ENCODE data around the gene PRRT1. TPM values are rescaled to one million over a fixed set of nuclear protein-coding genes. Genes with fewer than 3 reads are reported as not detected.

Gene PRRT1
- total RNA-seq, 1 experiment from 2014 or later = not detected

DNA sequence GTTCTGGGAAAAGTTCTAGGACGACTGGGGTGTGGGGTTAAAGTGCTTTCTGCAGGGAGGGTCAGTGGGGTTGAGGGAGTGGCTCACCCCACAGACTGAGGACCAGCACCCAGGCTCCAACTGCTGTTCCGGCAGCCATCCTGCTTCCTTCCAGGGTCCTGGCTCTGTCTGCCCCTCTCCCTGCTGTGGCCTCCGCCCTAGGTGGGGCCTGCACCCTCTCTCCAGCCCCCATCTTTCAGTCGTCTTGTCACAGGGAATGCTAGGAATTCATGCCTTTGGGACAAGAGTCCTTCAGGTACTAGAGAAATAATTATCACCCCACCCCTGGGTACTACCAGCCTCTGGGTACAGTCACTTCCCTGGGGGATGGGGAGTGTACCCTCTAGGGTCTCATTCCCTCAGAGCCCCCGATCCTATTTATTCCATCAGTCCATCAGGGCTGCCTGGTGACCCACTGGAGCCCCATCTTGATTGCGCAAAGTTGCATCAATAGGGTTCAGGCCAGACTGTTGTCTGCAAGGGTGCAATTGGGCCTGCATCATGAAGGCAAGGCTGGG lies 32.4 kb upstream of the PRRT1 start, which contains the start of gene AGER:
Gene AGER (minus strand): TSS at position 170 of the 557 bp plus-strand sequence. CDS start 31 bp downstream, at position 139.
- intact Hi-C loops (cut with micrococcal nuclease) = no loop called here
- no peak within 1 kb of the TSS for H2AFZ ChIP-seq (ENCODE audit: low read length)
- peaks cover 13% of the 10 kb centered on the region for H3K79me2 ChIP-seq (ENCODE audit: low read length)
- DNase-seq = no peak
- no peak within 1 kb of the TSS for H3K9ac ChIP-seq (ENCODE audit: low read length)
- no peak within 1 kb of the TSS for H3K27ac ChIP-seq (ENCODE audit: low read length)
- peaks cover 5% of the 10 kb centered on the region for H3K36me3 ChIP-seq (ENCODE audit: low read depth, low read length)
- no peak within 1 kb of the TSS for H3K4me3 ChIP-seq (ENCODE audit: low read length)
- no peaks in the 10 kb centered on the region for H3F3A ChIP-seq (ENCODE audit: low read length, unreplicated experiment)
- peaks cover 13% of the 10 kb centered on the region for H3K4me1 ChIP-seq (ENCODE audit: insufficient read depth, low read length)
- no peak within 1 kb of the TSS for H3K4me2 ChIP-seq (ENCODE audit: low read length)
- H3K9me2 ChIP-seq (replicated peaks; ENCODE audit: low read length) = no peaks in the 10 kb centered on the region
- no peaks in the 10 kb centered on the region for H4K20me1 ChIP-seq (ENCODE audit: low read length)
- ChIA-PET CTCF (no interaction called here), POLR2A (ENCODE audit: unreplicated experiment) (no interaction called here)
- H3K9me3 ChIP-seq (ENCODE audit: low read length) = no peaks in the 10 kb centered on the region
- ATAC-seq = no peak
- H3K27me3 ChIP-seq (ENCODE audit: low read length) = no peaks in the 10 kb centered on the region
- no TSS peak for BruUV-seq (replicated peaks)
- TF ChIP-seq EZH2 (IDR thresholded peaks at IDR 0.05; ENCODE audit: low read length, unreplicated experiment) (no peak), EZH2phosphoT487 (IDR thresholded peaks at IDR 0.05; ENCODE audit: borderline replicate concordance, low read length) (no peak)
- TF ChIP-seq, protein P1, sequence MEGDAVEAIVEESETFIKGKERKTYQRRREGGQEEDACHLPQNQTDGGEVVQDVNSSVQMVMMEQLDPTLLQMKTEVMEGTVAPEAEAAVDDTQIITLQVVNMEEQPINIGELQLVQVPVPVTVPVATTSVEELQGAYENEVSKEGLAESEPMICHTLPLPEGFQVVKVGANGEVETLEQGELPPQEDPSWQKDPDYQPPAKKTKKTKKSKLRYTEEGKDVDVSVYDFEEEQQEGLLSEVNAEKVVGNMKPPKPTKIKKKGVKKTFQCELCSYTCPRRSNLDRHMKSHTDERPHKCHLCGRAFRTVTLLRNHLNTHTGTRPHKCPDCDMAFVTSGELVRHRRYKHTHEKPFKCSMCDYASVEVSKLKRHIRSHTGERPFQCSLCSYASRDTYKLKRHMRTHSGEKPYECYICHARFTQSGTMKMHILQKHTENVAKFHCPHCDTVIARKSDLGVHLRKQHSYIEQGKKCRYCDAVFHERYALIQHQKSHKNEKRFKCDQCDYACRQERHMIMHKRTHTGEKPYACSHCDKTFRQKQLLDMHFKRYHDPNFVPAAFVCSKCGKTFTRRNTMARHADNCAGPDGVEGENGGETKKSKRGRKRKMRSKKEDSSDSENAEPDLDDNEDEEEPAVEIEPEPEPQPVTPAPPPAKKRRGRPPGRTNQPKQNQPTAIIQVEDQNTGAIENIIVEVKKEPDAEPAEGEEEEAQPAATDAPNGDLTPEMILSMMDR (conservative IDR thresholded peaks at IDR 0.05; ENCODE audit: low read depth, low read length) = no peak

DNA sequence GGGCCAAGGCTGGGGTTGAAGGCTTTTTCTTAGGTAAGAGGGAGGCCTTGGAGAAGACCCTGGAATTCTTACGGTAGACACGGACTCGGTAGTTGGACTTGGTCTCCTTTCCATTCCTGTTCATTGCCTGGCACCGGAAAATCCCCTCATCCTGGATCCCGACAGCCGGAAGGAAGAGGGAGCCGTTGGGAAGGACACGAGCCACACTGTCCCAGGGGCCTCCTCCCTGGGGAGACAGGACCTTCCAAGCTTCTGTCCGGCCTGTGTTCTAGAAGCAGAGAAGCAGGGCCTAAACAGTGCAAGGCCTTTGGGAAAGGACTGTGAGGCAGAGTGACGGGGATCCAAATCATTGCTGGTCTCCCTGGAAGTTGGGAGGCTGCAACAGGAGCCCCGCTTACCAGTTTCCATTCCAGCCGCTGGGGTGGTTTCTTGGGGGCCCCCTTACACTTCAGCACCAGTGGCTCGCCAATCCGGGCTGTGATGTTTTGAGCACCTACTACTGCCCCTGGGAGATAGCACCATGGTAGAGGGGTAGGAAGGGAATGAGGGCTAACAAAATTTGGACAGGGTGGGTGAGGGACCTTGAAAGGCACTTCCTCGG lies 31.8 kb upstream of the PRRT1 start:
- intact Hi-C loops (cut with micrococcal nuclease) = no loop called here
- no peak overlapping the region for H3K4me2 ChIP-seq (ENCODE audit: low read length)
- ChIA-PET POLR2A (ENCODE audit: unreplicated experiment) (no interaction called here), CTCF (no interaction called here)
- no peaks in the 10 kb centered on the region for H3K27me3 ChIP-seq (ENCODE audit: low read length)
- BruUV-seq (replicated peaks) = no TSS peak
- H3K9me3 ChIP-seq (ENCODE audit: low read length) = no peaks in the 10 kb centered on the region
- H3K9me2 ChIP-seq (replicated peaks; ENCODE audit: low read length) = no peaks in the 10 kb centered on the region
- no peak overlapping the region for H3K27ac ChIP-seq (ENCODE audit: low read length)
- H4K20me1 ChIP-seq (ENCODE audit: low read length) = no peaks in the 10 kb centered on the region
- peaks cover 10% of the 10 kb centered on the region for H3K4me1 ChIP-seq (ENCODE audit: insufficient read depth, low read length)
- TF ChIP-seq EZH2phosphoT487 (IDR thresholded peaks at IDR 0.05; ENCODE audit: borderline replicate concordance, low read length) (no peak), EZH2 (IDR thresholded peaks at IDR 0.05; ENCODE audit: low read length, unreplicated experiment) (no peak)
- TF ChIP-seq, protein P1 (conservative IDR thresholded peaks at IDR 0.05; ENCODE audit: low read depth, low read length) = no peak
- H3K9ac ChIP-seq (ENCODE audit: low read length) = no peak overlapping the region
- H3F3A ChIP-seq (ENCODE audit: low read length, unreplicated experiment) = no peaks in the 10 kb centered on the region
- peaks cover 13% of the 10 kb centered on the region for H3K79me2 ChIP-seq (ENCODE audit: low read length)
- DNase-seq = no peak
- H3K36me3 ChIP-seq (ENCODE audit: low read depth, low read length) = peaks cover 5% of the 10 kb centered on the region
- no peak overlapping the region for H2AFZ ChIP-seq (ENCODE audit: low read length)
- H3K4me3 ChIP-seq (ENCODE audit: low read length) = no peak overlapping the region
- ATAC-seq = no peak

DNA sequence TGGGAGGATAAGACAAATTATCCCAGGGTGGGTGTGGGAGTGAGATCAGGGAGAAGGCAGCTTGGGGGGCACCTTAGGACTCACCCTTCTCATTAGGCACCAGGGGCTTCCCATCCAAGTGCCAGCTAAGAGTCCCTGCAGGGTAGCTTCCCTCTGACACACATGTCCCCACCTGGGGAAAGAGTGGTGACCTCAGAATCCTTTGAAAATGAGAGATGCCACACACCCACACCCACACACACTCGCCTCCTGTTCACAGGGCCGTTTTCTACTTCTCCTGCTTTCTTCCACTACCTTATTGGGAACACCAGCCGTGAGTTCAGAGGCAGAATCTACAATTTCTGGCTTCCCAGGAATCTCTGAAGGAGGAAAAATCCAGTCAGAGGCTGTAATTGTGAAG lies 31.3 kb upstream of the PRRT1 start:
- no TSS peak for BruUV-seq (replicated peaks)

More for the DNA sequence above, 31.3 kb upstream of the PRRT1 start:
- CTCF ChIA-PET = no interaction called here
- Histone ChIP-seq H3K4me3 (ENCODE audit: low read length) (no peak overlapping the region), H3K27me3 (ENCODE audit: low read length) (no peaks in the 10 kb centered on the region), H3K9ac (ENCODE audit: low read length) (no peak overlapping the region), H3K9me3 (ENCODE audit: low read length) (no peaks in the 10 kb centered on the region), H3K27ac (ENCODE audit: low read length) (no peak overlapping the region), H3K36me3 (ENCODE audit: low read depth, low read length) (peaks cover 5% of the 10 kb centered on the region), H4K20me1 (ENCODE audit: low read length) (no peaks in the 10 kb centered on the region), H3F3A (ENCODE audit: low read length, unreplicated experiment) (no peaks in the 10 kb centered on the region), H3K4me1 (ENCODE audit: insufficient read depth, low read length) (peaks cover 8% of the 10 kb centered on the region), H3K79me2 (ENCODE audit: low read length) (peaks cover 12% of the 10 kb centered on the region), H3K9me2 (replicated peaks; ENCODE audit: low read length) (no peaks in the 10 kb centered on the region), H3K4me2 (ENCODE audit: low read length) (no peak overlapping the region), H2AFZ (ENCODE audit: low read length) (no peak overlapping the region)
- DNase-seq (no peak), ATAC-seq (no peak)
- intact Hi-C loops (cut with micrococcal nuclease) = no loop called here
- POLR2A ChIA-PET (ENCODE audit: unreplicated experiment) = interaction anchor here (0.5 kb wide), 1 partner anchor 14 kb away, joined by 3 read pairs; no protein-coding TSS in a partner anchor
- TF ChIP-seq, protein P1 (conservative IDR thresholded peaks at IDR 0.05; ENCODE audit: low read depth, low read length) = no peak
- TF ChIP-seq EZH2 (IDR thresholded peaks at IDR 0.05; ENCODE audit: low read length, unreplicated experiment) (no peak), EZH2phosphoT487 (IDR thresholded peaks at IDR 0.05; ENCODE audit: borderline replicate concordance, low read length) (no peak)

Data from PC-3 (cell line).